HG03139 (cell line): Measurements from ENCODE around the gene MCM7.
"Not testable (repeated sequence)": the region's sequence is repeated elsewhere in the genome, so short reads cannot be mapped to it uniquely, and the experiment has no call there.

Experiments
- ATAC-seq: cut with Tn5 transposase; IDR thresholded peaks from one replicate; pipeline ENCODE4 v1.9.1; 2021; ENCODE audit not compliant: unreplicated experiment

The MCM7 gene

GRCh38 chr7:100101016-100101862 is at the start of gene MCM7, which contains the start of gene AP4M1:
Gene MCM7, minus strand, starts transcription at chr7:100101397. Its CDS starts 103 bp downstream, at chr7:100101294.
Gene AP4M1, plus strand, starts transcription at chr7:100101643. Its CDS starts 72 bp downstream, at chr7:100101715.
- peak; percentile 75 for ATAC-seq

- peak; percentile 98 for ATAC-seq
These were observed 47.5 kb upstream of the MCM7 start, which contains the start of gene LAMTOR4 for GRCh38 chr7:100148559-100149328. Gene LAMTOR4, plus strand, starts transcription at chr7:100148918. Its CDS starts 55 bp downstream, at chr7:100148973.

- no peak for ATAC-seq
These were observed 47.0 kb upstream of the MCM7 start for GRCh38 chr7:100148225-100148558.

GRCh38 chr7:100147278-100147677 is 46.1 kb upstream of the MCM7 start:
- no peak for ATAC-seq

GRCh38 chr7:100146350-100146749 is 45.2 kb upstream of the MCM7 start:
- ATAC-seq, result not testable (repeated sequence)

- ATAC-seq, result no peak
These were observed 41.3 kb upstream of the MCM7 start for GRCh38 chr7:100142461-100142860.

- no peak for ATAC-seq
These were observed 40.4 kb upstream of the MCM7 start for GRCh38 chr7:100141555-100141949.

- no peak for ATAC-seq
These were observed 36.9 kb upstream of the MCM7 start for GRCh38 chr7:100137851-100138760.

GRCh38 chr7:100132697-100133151 is 31.5 kb upstream of the MCM7 start:
- no peak for ATAC-seq

GRCh38 chr7:100132126-100132525 is 30.9 kb upstream of the MCM7 start:
- no peak for ATAC-seq

GRCh38 chr7:100130608-100131453 is 29.6 kb upstream of the MCM7 start:
- ATAC-seq, result no peak

- not testable (repeated sequence) for ATAC-seq
These were observed 29.0 kb upstream of the MCM7 start for GRCh38 chr7:100130220-100130607.

- ATAC-seq, result no peak
These were observed 27.4 kb upstream of the MCM7 start for GRCh38 chr7:100128637-100128963.

- ATAC-seq, result no peak
These were observed 26.9 kb upstream of the MCM7 start for GRCh38 chr7:100127866-100128636.

GRCh38 chr7:100126931-100127865 is 26.0 kb upstream of the MCM7 start, which contains the start of gene MBLAC1:
Gene MBLAC1, plus strand, starts transcription at chr7:100126967. Its CDS starts 429 bp downstream, at chr7:100127396.
- peak; percentile 51 for ATAC-seq

GRCh38 chr7:100126239-100126930 is 25.2 kb upstream of the MCM7 start:
- peak; percentile 4 for ATAC-seq
